GM18499 (cell line): ENCODE measurements around the gene SMYD3.

Experiments used
- ATAC-seq: cut with Tn5 transposase; IDR thresholded peaks from one replicate; pipeline ENCODE4 v1.9.1; 2021; ENCODE audit warnings: moderate number of reproducible peaks; ENCODE audit not compliant: insufficient read depth, unreplicated experiment

Gene SMYD3

DNA sequence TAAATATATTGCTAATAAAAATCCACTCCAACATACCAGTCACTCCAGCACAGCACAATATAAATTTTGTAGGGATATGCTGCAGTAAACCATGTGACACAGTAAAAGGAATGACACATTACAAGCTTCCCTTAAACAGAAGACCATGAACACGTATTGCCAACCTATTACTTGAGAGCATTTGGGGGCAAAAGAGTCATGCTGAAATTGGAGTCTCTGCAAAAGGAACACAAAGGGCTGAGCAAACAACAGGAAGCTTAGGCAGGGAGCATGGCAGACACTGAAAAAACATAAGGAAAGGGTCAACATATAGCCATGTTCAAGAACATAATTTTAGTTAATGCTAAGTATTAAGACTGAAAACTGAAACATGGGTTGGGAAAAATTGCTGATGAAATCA is 214.5 kb downstream of the SMYD3 start:
- no peak for ATAC-seq

DNA sequence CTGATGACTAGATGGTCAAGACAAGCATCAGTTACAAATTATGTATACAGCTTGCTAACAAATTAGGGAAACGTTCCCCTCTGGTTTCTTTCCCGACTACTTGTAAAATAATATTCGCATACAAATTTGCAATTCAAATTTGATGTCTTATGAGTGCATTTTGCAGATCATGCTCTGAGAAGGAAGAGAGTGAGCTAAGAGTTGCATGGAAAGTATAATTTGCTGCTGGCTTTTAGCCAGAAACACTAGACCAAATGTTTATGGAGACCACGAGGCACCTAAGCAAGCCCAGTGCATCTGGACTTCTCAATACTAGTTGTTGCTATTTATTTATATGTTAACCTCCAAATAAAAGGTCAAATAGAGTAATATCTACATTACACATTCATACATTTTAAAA is 216.0 kb downstream of the SMYD3 start:
- ATAC-seq, result no peak

DNA sequence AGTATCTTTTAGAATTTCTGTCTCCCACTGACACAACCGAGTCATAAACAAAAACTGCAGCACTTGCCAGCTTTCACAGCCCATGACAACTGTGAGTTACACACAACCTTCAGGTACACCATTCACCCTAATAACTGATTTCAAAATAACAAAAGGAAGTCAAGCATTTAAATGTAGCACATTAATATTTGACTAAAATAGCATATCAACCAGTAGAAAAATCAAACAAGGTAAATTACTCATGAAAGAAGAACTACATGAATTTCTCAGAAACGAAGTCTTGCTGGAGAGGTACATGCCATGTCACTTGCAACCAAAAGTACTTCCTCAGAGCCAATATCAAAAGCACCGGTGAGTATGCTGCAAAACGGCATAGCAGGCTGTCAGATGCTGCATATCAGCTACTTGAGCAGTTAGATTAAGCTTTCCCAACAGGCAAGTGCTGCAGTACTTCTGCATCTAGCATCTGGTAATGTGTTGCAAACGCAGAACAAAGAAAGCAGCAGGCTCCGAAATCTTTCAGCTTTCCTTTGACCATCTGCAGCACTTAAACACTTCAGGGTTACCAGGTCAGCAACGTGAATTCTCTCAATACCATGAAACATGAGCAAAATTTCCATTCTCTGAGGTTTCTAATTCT is 223.2 kb downstream of the SMYD3 start:
- no peak for ATAC-seq

DNA sequence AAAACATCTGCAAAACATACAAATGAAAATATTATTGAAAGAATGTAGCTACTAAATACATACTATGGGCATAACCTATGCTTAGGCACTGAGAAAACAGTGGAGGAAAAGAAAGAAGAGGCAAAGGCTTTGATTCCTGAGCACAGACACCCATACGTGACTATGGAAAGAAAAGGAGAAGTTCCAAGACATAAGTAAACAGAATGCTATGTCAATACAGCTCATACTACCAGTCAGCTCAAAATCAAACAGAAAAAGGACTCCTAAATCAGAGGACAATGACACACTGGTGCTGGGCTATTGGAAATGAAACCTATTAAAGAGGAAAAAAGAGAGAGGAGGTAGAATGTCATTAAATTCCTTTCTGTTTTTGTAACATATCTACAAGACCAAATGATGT is 225.4 kb downstream of the SMYD3 start:
- ATAC-seq, result no peak

DNA sequence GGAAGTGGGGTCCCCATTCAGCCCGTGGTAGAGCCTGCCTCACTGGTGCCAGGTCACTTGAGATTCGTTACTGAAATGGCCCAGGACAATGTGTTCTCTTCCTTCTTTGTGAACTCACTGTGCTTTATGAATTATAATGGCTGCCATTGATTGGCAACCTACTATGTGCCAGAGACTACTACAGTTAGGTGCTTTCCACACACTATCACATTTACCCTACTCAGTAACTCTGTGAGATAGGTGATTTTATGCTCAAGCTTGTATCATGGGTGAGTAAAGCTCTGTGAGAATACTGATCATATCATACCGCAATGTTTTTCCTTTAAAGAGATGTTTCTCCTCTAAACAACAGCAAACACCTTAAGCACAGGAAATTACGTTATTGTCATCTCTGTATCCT is 225.9 kb downstream of the SMYD3 start:
- no peak for ATAC-seq

DNA sequence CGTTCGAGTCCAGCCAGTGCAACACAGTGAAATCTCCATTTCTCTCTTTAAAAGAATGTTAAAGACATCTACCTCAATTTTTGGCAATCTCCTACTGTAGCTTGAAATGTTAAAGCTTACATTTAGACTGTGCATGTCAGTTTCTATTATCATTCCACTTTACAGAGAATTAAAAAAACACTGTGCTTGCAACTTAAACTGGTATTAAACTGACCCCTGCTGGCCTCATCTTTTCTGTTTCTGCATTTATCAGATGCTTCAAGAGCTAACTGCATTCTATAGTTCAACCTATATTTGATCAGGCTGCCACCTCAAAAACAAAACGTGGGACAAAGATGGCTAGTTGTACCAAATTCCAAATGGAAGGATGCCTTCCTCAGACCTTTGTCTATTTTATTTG is 226.5 kb downstream of the SMYD3 start:
- no peak for ATAC-seq

DNA sequence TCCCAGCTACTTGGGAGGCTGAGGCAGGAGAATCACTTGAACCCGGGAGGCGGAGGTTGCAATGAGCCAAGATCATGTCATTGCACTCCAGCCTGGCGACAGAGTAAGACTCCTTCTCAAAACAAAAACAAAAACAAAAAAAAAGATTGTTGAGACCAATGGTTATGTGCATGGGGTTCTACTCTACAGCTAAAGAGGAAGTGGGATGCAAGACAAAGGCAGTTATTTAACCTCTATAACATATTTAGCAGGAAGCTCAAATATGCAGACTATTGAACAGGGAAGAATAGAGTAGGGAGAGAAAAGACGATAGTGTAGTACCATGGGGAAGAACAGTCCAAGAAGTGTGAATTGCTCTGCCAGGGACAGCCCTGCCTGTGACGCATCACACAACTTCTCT is 227.7 kb downstream of the SMYD3 start:
- no peak for ATAC-seq

DNA sequence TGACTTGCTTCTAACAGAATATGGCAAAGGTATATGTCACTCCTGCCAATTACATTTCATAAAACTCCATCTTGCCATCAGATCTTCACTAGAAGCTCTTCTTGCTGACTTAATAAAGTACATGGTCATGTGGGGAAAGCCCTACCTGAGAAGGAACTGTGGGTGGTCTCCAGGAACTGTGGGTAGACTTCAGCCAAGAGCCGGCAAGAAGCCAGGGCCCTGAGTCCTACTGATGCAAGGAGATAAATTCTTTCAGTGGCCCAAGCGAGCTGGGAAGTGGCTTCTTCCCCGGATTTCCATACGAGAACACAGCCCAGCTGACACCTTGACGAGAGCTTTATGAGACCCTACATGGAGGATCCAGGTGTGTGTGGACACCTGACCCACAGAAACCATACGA is 228.7 kb downstream of the SMYD3 start:
- ATAC-seq, result no peak

DNA sequence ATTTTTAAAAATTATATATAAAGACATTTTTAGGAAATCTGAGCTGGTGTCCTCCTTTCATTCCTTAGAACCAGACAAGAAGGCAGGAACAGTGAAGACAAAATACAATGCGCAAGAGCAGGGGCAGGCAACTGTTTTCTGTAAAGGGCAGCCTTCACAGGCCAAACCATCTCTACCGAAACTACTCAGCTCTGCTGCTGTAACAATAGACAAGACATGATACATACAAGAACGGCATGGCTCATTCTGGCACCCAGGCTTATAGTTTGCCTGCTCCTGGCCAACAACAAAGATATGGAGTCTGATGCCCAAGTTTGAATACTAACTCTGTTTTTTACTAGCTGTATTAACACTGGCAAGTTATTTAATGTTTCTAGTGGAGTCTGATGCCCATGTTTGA is 232.0 kb downstream of the SMYD3 start:
- ATAC-seq, result no peak

DNA sequence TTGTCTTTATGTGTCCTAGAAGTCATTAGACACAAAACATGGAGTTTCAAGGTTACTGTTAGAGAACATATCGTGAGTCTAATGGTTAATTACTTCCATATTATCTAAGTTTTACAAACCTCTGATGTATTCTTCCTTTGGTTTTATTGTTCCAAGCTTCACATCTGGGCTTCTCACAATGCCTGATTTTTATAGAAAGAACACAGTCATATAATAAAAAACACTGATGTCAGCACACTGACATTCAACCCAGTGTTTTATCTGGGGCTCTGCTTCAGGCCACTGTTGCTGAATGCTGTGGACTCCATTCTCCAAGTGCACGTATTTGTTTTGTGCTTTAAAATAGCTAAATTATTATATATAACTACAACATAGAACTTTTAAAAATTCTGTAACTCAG is 232.9 kb downstream of the SMYD3 start:
- ATAC-seq, result no peak

DNA sequence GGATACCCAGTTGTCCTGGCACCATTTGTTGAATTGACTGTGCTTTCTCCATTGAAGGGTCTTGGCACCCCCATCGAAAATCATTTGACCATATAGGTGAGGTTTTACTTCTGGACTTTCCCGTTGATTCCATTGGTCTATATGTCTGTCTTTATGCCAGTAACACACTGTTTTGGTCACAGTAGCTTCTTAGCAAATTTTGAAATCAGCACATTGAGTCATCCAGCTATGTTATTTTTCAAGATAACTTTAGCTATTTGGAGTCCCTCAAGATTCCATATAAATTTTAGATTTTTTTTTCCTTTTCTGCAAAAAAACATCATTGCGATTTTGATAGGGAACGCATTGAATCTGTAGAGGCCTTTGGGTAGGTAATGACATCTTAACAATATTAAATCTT is 235.6 kb downstream of the SMYD3 start:
- no peak for ATAC-seq

DNA sequence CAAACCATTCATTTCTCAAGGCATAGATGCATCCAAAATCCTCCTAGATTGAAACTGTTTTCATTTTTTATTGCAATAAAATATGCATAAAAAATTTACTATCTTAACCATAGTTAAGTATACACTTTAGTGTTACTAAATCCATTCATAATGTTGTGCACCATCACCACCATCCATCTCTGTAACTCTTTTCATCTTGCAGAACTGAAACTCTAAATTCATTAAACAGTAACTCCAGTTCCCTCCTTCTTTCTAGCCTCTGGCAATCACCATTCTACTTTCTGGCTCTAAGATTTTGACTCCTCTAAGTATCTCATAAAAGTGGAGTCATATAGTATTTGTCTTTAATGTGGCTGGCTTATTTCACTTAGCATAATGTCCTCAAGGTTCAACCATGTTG is 236.8 kb downstream of the SMYD3 start:
- no peak for ATAC-seq

DNA sequence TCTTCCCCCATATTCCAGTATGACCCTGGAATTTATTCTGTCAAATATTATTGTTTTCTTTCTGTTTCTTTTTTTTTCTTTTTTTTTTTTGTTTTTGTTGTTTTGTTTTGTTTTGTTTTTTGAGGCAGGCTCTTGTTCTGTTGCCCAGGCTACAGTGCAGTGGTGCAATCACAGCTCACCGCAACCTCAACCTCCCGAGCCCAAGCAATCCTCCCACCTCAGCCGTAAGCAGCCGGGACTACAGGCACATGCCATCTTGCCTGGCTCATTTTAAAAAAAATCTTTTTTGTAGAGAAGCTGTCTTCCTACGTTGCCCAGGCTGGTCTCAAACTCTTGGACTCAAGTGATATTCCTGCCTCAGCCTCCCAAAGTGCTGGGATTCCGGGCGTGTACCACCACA is 237.6 kb downstream of the SMYD3 start:
- no peak for ATAC-seq

DNA sequence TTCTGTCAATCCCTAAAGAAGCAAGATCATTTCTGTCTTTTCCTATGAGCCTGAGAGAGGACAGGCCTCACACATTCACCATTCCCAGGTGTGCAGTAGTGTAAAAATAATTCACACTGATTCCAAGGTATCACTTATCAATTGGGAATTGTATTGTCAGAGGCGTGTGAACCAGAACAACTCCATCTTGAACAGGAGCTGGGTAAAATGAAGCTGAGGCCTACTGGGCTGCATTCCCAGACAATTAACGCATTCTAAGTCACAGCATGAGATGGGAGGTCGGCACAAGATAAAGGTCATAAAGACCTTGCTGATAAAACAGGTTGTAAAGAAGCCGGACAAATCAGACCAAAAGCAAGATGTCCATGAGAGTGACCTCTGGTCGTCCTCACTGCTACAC is 239.2 kb downstream of the SMYD3 start:
- ATAC-seq, result no peak

DNA sequence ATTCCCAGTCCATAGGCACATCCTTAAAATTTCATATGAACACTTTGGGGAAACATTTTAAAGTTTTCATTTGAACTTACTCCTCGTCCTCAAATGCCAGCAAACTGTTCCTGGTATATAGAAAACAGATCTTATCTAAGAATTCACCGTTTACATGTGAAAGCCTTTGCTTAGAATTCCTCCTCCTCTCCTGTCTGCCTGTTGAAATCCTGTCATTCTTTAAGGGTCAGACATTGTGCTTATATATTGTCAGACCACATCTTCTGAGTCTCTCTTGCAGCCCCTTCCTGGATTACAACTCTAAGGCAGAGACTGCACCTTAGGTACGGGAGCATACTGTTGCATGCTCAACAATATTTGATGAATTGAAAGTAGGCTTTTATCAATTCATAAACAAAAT is 239.7 kb downstream of the SMYD3 start:
- ATAC-seq, result no peak

DNA sequence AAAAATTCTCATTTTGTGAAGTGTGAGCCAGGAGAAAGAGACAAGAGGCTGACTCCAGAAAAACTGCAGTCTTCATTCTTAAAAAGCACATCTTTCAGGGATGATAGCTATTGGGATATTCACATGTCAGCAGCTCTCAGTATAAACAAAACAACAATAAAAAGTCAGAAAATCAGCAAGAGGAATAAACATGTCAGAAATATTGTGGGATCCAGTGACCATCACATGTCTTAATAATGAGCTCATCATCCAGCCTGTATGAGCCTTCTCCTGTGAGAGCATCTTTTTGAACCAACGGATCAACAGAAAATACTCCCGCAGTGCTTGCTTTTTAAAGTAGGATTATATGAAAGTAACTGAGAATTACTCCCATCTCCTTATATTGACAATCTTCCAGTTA is 241.6 kb downstream of the SMYD3 start:
- ATAC-seq, result no peak

DNA sequence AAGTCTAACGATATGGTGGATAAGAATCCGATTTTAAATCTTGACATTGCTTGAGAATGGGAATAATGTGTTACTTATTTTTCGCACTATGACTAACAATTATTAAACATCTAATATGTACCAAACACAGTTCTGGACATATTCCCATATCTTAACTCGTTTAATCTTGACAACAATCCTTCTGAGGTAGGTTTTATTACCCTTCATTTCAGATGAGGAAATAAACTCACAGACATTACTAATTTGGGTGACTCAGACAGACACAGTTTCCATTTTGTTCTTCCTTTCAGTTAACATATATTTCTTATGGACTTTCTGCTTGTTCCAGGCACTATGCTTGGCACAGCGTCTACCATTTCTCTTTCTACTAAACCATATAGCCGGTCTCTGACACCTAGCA is 244.8 kb downstream of the SMYD3 start:
- no peak for ATAC-seq

DNA sequence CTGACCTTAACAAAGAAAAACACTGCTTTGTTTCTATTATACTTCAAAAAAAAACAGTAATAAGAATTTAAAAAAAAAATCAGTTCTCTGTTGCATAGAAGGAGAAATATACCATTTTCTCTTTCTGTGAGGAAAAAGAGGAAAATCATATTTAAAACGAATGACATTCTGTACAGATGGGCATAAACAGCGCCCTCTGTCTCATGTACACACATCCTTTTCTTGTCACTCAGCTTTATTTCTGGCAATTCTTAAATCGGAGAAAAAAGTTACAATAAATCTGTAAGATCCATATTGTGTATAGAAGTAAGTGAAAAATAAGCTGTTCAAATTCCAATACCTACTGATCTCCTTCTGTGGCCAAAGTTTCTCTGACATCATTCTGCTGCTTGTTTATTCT is 245.4 kb downstream of the SMYD3 start:
- ATAC-seq, result no peak

DNA sequence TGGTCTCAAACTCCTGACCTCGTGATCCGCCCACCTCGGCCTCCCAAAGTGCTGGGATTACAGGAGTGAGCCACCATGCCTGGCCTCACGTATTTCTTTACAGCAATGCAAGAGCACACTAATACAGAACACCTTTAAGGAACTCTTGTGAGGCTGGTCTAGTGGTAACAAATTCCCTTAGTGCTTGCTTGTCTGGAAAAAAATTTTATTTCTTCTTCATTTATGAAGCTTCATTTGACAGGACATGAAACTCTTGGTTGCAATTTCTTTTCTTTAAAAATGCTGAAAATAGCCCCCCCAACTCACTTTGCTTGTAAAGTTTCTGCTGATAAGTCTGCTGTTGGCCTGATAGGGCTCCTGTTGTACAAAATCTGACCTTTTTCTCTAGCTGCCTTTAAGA is 248.8 kb downstream of the SMYD3 start:
- ATAC-seq, result no peak

DNA sequence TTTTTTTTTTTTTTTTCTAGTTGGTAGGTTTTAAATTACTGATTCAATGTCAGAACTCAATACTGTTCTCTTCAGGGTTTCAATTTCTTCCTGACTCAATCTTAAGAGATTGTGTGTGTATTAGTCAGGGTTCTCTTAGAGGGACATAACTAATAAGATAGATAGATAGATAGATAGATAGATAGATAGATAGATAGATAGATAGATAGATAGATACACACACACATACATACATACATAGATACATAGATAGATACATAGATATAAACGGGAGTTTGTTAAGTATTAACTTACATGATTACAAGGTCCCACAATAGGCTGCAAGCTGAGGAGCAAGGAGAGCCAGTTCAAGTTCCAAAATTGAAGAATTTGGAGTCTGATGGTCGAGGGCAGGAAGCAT is 251.3 kb downstream of the SMYD3 start:
- ATAC-seq, result no peak

DNA sequence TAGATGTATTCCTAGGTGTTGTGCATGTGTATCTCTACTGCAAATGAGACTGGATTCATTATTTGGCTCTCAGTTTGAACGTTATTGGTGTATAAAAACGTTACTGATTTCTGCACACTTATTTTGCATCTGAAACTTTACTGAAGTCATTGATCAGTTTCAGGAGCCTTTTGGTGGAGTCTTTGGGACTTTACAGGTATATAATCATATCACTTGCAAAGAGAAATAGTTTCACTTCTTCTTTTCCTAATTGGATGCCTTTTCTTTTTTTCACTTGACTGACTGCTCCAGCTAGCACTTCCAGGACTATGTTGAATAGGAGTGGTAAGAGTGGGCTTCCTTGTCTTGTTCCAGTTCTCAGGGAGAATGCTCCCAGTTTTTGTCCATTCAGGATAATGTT is 252.2 kb downstream of the SMYD3 start:
- ATAC-seq, result no peak

DNA sequence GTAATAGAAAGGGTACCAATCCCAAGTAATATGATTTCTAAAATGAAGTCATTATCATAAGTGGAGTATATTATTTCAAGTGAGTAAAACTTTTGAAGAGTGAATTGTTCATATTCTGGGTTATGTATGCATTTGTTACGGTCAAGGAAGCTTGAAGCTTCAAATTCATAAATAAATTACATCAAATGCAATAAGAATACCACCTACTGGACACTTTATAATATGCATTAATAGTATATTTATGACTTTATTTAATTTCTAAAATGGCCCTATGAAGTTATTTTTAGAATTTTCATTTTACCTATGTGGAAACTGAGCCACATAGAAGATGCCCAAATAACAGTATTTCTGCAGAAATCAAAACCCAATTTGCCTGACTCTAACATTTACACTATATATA is 260.6 kb downstream of the SMYD3 start:
- ATAC-seq, result no peak

DNA sequence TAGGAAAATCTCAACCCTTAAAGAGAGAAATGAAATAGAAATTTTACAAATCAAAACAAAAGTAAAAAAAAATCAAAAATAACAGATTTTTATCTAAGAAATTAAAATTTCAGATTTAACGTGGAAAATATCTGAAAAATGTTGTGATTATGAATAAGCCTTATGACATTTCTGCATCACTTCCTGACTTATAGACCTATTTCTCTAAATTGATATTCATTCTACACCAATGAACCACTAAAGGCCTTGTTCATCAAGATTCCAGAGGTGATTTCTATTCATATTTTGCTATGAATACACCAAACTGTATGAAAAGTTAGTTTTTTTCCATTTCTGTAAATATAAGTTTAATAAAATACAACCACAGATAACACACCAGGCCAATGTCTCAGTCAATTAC is 261.5 kb downstream of the SMYD3 start:
- ATAC-seq, result no peak
